Activated naive CD8-positive, alpha-beta T cell treated with anti-CD3 and anti-CD28 coated beads, Interleukin-2, amount 50 U/mL, for 16 hours (primary cell): ENCODE measurements around the gene GJA9.

Source experiments
- DNase-seq: peaks from one replicate; pipeline ENCODE4 v3.0.0-alpha.2; 2020; ENCODE audit warnings: low read depth, low spot score

Gene GJA9

DNA sequence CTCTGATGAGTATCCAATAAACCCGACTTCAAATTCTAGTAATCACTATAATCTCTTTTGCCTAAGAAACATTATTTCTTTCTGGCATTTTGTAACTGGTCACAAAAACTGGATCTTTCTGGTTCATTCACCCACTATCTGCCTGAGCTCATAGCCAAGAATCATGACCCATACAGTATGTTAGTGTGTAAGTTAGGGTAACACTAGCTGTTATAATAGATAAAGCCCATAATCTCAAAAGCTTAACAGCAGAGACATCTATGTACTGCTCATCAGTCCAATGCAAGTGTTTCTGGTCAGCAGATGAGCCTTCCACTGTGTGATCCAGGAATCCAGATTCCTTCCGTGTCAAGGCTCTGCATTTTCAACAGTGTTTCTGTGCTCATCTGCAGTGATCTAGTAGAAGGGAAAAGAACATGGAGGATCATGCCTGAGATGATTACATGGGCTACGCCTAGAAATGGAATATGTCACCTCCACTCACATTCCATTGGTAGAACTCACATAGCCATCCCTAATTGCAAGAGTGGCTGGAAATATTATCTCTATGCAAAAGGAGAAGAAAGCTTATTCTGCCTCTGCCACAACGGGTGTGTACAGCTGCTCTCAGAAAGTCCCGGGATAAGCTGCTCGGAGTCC lies 49.5 kb downstream of the GJA9 start:
- no peak for DNase-seq

DNA sequence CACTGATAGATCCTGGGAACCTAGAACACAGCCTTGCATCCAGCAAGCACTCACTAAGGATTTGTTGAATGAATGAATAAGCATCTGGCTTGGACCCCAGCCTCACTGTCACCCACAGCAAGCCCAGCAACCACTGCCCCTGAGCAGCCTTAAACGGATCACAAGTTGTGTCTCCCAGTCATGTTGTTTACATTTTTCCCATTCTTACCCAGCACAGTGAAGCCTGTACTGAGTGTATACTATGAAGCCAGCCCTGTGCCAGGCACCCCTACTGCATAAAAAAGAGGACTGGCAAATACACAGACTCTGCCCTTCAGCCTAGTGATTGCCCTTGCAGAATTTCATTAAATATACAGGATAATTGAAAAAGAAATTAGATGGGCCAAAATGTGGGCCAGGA lies 52.0 kb downstream of the GJA9 start:
- DNase-seq: no peak

- DNase-seq: no peak
These were observed 54.1 kb downstream of the GJA9 start for GRCh38 chr1:38827318-38827717.

- no peak for DNase-seq
These were observed 54.5 kb downstream of the GJA9 start for GRCh38 chr1:38826886-38827285.

DNA sequence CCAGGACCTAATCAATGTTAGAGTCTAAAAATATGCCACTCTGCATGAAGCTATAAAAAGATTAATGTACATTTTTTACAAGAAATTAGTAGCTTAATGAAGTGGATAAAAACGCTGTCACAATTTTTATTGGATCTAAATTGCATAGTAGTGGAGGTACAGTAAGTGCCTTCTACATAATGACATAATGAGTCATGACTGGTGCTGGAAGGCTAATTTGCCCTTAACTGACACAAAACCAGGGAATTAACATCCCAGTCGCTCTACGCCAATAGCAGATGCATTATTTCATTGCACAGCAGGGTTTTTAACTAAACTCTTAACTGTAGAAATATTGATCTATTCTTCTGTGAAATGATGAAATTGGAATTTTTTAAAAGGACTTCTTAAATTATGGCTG lies 55.1 kb downstream of the GJA9 start:
- no peak for DNase-seq
